ENCODE results near the gene NACAD.

Gene NACAD

DNA sequence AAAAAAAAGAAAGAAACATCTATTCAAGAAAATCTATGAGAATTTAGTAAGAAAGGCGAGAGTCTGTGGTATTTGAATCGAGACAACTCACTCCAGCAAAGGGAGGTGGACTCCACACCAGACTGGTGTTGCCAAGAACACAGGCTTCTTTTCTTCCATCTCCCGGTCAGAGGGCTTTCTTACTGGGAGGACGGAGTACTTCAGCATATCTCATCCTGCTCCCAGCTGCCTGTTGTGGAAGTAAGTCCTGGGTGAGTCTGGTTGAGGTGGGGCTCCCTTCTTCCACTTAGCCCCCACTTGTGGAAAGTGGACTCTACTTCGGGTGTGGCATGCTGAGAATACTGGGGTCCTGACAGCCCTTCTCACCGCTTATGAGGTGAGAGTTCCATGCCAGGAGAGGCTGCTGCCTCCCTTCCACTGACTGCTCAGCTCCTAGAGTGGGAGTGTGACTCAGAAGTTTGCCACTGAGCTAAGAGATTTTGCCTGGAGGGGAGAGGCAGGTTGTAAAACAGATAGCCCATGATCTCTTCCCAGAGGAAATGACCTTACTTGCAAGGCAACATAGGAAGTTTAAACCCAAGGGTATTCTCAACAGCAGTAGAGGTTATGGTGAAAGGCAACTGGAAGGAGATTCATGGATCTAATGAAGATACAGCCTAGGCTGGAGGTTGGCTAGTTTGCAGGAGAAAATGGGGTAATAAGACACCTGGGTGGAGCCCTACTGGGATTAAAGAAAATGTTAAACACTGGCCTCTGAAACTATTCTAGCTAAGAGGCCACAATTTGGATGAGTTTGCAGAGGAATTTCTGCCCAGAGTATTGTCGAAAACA, 3.5 kb upstream of the NACAD start:
- DNase-seq (ENCODE audit: low spot score), result peak; percentile 61

DNA sequence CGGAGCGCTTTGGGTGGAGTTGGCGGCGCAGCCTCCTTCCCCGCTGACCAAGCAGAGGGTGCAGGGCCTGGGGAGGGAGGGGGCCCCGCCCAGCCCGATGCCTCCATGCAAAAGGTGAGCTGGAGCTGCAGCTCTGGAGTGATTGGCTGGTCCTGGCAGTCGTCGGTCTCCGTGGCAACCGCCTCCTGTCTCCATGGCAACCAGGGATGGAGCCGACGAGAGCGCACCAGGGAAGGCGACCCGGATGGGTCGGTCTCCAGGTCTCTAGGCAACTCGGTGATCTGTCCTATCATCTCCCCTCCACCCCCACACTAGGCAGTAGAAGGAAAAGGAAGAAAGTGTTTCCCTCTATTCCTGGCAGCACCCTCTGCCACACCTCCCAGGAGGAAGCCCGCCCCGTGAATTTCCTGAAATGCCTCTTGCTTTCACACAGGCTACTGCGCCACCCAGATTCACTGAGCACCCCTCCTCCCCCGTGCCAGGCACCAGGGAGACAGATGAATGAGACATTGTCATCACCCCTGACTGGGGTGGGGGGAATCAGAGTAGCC, 647 bp upstream of the NACAD start:
- DNase-seq (ENCODE audit: low spot score), result peak; percentile 76

DNA sequence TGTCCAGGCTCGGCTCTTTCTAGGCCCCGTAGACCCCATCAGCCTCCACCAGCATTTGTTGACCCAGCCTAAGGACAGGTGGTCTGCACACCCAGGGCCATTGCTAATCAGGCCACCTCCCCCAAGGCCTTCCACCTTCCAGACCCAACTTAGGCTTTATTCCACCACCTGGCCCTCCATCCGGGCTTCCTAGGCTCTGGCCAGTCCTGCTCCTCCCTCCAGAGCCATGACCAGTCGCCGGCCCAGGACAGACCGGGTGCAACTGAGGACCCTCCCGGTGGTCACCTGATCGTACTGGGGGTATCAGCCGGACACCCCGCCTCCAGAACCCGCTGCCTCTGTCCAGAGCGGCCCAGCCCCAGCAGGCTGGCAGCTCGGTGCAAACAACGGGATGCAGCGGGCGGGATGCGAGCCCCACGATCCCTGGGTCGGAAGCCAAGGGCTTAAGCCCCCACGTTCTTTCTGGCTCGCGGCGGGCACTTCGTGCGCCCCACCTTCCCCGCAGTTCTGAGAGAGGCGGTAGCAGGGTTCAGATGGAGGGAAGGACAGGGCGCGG, 545 bp downstream of the NACAD start:
- DNase-seq (ENCODE audit: low spot score), result no peak

DNA sequence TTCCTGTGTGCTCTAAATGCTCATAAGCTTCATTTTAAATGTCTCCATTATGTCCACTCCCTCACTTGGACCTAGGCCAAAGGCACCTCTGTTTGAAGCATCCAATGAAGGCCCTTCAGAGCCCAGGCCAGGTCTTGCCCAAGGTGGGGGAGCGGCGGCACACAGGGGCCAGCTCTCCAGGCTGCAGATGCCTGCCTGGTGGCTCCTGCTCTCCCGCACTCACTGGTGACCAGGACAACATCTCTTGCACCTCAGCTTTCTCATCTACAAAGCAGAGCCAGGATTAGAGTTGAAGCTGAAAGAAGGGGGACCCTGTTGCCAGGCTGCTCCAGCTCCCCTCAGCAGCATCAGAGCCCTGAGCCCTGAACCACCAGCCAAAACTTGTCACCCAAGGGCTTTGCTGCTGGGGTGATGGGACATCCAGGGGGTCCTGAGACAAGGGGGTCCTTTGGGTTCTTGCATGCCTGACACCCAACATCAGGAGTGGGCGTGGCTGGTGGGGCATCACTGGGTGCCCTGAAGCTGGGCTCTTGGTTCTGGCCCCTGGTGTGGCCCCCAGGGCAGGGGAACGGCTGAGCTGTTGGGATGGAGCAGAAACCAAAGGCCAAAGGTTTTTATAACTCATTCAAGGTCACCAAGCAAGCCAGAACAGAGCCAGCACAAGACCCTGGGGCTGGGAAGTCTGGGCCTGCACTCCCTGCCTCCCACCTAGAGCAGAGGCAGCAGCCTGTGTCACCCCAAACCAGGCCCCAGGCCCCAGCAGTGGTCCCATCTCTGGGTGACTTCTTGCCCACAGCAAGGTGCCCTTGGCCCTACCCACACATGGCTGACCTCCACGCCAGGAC, 1.2 kb downstream of the NACAD start:
- no peak for DNase-seq (ENCODE audit: low spot score)

DNA sequence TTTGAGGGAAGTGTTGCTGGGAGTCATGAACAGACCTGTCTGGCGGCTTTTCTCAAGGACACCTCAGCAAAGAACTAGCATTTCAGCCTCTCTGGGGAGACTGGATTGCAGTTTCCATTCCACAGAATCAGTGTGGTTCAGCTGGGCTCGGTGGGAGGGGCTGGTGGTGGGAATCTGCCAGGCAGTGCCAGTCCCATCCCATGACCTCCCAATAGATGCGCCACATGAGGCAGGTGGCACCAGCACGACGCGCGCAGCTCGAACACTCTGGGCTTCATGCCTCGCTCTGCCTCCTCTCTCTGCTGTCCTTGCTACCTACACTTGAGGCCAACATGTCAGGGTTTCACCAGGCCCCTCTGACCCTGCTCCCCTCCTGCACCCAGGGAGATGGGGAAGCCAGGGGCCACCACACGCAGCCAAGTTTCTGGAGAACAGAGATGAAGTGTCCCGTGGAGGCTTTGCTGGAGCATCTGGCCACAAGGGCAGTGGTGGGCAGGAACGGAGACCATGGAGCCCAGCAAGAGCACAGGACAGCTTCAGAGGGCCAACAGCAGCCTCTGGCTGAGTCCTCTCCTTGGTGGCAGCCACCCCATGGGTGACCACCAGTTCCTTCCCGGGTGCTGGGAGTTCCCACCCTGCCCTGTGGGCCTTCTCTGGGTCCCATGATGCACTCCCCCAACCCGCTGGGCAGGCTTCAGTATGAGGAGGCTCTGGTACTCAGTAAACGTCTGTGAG, 2.3 kb downstream of the NACAD start:
- no peak for DNase-seq (ENCODE audit: low spot score)

DNA sequence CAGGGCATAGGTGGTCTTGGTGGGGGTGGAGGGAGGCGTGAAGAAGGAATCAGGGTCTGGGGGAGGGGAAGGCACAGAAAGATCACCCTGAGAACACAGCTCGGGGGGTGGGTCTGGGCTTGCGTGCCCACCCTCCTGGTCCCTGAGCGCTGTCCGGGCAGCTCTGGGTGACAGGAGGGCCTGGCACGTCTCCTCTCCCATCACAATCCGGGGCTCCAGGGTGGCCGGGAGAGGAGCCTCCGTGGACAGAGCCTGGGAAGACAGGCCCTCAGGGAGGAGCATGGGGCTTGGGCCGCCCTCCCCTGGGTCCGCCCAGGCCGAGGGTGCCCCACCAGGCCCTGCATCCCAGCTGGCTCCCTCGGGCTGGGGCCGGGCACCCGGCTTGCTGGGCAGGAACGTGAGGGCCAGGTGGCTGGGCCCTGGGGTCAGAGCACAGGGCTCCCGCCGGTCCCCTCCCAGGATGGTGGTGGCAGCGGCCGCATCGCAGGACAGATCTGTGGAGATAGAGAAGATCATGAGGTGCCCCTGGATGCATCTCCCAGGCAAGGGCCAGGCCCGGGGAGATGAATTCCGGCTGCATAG, 3.1 kb downstream of the NACAD start:
- no peak for DNase-seq (ENCODE audit: low spot score)

DNA sequence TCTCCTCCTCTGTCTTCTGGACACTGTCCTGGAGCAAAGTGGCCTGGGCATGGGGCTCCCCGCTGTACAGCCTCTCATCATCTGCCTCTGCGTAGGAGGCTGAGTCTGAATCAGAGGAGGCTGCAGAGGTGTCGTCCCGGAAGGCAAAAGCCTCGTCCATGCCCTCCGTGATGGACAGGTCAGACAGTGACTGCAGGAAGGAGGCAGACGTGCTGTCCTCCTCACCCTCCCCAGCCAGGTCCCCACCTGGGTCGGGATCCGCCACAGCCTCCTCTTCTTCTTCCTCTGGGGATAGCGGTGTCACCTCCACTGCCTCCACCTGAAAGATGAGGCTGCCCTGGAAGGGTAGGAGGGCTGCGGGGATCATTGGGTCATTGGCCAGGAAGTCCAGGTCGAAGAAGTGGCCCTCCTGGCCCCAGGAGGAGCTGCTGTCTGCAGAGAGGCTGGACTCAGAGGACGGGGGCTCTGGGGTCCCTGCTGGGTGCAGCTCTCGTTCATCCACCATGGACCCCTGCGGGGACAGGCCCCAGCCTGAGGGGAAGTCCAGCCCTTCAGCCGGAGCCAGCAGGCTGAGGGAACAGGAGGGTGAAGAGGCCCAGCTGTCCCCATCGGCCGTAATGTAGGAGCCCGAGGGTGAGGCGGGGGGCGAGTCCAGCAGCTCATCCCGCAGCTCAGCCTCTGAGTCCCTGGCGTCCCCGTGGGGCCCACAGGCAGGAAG, 3.7 kb downstream of the NACAD start:
- DNase-seq (ENCODE audit: low spot score), result no peak

DNA sequence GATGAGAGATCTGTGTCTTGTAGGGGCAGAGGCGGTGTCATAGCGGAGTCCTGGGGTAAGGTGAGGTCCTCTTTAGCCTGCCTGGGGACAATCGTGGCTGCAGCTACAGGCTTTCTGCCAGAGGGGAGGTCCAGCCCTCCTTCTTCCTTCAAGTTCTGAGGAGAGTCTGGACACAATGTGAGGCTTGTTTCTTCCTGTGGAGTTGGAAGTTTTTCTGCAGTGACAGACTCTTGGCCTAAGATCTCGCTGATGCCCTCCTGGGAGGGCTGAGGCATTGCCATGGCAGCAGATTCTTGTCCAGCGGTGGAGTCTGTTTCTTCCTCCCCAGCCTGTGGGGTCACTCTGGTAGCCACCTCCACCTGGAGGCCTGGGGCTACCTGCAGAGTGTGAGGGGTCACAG, 4.4 kb downstream of the NACAD start:
- no peak for DNase-seq (ENCODE audit: low spot score)

DNA sequence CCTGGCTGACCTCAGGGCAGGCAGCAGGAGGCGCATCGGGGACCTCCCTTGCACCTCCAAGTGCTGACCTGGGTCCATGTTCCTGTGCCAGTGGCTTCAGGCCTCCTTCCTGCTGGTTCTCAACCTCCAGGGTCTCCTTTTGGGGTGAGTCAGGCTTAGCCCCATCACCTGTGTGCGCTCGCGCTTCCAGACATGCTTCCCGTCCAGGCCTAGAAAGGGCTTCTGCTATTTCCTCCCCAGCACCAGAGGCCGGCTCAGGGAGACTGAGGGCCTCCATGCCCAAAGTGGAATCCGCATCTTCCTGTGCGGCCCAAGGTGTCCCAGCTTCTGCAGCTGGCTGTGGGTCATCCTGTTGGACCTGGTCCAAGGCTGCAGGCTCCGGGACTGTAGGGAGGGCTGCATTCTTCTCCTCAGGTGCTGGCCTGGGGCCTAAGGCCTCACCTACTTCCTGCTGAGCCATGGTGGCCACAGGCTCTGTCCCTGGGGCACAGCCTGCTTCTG, 5.9 kb downstream of the NACAD start:
- DNase-seq (ENCODE audit: low spot score), result no peak

DNA sequence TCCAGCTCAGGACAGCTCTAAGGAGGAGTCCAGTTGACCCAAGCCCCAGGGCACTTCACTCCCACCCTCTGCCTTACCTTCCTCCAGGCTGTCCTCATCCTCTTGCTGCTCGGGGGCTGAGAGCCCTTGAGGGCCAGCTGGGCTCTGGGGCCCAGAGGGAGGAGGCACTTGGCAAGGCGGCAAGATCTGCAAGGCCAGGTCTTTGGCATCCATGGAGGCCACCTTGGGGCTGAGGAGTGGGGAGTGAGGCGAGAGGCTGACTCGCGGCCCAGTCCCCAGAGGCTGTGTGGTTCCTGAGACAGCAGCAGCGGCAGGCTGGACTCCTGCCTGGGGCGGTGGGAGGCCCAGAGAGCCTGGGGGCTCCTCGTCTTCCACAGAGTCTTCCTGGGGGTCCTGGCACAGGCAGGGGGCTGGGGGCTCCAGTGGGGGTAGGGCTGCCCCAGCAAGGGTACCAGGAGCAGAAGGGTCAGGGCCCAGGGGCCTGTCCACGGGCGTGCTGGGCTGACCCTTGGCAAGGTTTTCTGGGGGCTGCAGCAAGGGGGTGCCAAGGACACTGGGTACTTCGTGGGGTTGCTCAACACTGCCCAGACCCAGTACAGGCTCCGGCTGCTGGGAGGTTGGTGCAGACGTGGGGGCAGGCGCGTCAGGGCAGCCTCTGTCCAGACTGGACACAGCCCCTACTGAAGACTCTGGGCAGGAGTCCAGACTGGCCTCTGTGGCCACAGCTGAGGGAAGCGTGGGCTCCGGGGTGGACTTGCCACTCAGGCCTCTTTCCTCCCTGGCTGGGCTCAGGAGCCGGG, 6.5 kb downstream of the NACAD start:
- no peak for DNase-seq (ENCODE audit: low spot score)

DNA sequence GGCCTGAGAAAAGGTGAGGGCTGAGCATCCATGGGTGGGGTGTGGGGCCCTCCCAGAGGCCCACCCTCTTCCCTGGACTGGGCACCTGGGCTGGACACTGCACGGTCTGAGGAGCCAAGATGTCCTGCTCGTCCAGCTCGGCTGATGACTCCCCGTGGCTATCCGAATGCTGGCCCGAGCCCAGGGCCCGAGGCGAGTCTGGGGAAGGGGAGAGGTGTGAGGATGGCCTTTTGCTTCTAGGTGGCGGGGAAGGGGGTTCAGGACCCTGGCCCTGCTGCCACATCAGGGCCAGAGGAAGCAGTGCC, 7.1 kb downstream of the NACAD start:
- no peak for DNase-seq (ENCODE audit: low spot score)

DNA sequence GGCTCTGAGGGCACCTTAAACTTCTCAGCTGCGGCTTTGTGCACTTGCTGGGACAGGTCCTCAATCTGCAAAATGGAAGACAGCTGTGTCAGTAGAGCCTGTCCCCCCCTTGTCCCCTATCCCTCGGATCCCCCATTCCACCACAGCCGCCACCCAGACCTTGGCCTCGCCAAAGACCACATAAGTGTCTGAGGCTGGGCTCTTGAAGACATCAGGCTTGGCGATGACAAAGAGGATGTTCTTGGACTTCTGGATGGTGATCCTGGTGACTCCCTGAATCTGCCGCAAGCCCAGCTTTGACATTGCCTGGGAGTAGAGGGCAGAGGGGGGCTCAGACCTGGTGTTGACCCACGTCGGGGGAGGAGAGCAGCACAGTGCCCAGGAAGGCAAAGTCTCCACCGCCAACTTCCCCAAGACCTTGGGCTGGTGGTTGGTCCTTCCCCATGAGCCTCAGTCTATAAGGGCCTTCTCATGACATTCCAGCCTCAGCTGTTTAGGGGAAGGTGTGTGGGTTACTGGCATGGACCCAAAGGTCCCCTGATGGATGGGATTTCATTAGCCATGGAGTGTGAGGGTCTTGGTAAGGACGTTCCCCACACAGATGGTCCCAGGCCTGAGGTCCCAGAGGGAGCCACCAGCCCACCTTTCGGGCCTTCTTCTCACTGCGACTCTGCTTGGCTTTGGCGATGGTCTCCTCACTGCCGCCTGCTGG, 7.7 kb downstream of the NACAD start:
- no peak for DNase-seq (ENCODE audit: low spot score)

DNA sequence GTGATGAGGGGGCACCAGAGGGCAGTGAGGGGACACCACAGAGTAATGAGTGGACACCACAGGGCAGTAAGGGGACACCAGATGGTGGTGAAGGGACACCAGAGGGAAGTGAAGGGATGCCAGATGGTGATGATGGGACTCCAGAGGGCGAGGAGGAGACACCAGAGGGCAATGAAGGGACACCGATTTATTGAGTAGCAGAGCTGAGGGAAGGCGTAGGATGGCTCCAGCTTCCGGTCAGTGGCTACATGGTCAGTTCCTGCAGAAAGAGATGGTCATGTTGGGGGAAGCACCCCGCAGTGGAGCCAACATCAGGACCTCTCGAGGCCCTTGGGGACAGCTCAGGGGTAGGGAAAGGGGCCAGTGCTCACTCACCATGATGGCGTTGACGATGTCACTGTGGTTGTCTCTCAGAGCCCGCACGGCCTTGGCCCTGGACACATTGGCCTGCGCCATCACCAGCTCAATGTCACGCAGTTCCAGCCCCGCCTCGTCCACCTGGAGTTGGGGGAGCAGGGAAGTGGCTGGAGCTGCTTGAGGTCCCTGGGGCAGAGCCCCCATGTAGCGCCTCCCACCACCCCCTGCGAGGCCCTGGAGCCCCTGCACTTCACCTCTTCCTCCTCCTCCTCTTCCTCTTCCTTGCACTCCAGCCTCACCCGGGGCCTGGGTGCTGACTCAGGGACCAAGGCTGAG, 8.4 kb downstream of the NACAD start:
- no peak for DNase-seq (ENCODE audit: low spot score)

DNA sequence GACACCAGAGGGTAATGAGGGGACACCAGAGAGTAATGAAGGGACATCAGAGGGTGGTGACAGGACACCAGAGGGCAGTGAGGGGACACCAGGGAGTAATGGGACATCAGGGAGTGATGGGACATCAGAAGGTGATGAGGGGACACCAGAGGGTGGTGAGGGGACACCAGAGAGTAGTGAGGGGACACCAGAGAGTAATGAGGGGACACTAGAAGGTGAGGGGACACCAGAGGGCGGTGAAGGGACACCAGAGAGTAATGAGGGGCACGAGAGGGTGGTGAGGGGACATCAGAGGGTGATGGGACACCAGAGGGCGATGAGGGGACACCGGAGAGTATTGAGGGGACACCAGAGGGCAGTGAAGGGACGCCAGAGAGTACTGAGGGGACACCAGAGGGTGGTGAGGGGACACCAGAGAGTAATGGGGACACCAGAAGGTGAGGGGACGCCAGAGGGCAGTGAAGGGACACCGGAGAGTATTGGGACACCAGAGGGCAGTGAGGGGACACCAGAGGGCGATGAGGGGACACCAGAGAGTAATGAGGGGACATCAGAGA, 10.6 kb downstream of the NACAD start:
- DNase-seq (ENCODE audit: low spot score), result no peak

DNA sequence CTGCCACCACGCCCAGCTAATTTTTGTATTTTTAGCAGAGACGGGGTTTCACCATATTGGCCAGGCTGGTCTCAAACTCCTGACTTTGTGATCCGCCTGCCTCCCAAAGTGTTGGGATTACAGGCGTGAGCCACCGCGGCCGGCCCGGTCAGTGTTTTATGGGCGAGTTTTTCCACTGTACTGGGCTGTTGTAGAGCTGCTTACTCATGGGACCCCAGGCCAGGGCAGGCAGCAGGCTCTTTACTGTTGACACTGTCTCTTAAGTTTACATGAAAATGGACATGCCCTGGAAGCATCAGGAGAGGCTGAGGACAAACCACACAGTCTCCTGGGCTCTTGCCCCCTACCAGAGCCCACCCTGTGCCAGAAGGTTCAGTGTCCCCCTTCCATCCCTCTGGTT, 11.2 kb downstream of the NACAD start:
- no peak for DNase-seq (ENCODE audit: low spot score)

DNA sequence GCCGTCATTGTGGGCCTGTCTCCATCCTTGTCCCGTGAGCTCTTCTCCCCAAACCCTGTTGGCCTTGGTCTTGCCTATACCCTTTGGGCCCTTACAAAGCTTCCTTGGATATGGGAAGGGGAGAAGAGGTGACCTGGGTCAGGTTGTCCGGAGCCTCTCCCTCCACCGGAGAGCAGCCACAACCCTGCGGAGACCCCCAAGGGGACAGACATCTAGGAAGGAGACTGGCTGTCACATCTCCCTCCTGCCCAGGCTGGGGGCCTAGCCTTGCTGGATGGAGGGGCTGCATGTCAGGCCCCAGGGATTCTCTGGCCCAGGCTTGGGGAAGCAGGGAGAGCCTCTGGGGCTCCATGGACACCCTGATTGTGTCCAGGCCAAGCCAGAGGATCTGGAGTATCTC, 11.8 kb downstream of the NACAD start:
- DNase-seq (ENCODE audit: low spot score), result no peak

DNA sequence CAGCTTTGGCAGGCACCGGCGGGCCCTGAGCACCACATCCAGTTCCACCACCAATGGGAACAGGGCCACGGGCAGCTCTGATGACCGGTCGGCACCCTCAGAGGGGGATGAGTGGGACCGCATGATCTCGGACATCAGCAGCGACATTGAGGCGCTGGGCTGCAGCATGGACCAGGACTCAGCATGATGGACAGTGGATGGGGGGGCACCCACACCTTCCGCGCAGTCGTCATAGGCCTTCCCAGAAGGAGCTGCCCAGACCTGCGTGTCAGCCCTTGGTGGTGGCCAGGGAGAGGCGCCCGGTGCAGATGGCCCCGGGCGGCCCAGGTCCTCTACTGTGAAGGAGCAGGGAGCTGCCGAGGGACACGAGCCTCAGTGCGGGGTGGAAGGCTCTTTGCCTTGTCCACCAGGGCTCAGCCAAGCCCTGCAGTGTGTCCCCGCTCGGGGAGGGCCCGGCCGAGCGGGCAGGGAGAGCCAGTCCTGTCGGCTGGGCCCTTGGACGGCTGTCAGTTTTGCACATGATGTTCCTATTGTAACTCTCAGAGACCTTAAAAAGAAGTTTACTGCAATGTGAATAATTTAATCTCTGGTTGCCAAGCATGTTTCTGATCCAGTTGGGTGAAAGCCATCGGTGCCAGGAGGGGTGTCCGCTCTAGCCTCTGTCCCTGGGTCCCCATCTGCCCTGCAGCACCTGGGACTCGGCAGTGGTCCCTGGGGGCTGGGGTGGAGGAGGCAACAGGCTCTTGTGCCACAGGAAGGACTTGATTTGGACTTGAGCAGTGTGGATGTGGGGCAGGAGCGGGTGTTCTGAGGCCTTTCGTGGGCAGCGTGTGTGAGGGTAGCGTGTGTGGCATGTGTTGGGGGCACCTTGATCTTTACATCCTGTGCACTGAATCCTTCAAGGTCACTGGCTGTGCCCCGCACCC, 12.6 kb downstream of the NACAD start:
- DNase-seq (ENCODE audit: low spot score), result no peak

DNA sequence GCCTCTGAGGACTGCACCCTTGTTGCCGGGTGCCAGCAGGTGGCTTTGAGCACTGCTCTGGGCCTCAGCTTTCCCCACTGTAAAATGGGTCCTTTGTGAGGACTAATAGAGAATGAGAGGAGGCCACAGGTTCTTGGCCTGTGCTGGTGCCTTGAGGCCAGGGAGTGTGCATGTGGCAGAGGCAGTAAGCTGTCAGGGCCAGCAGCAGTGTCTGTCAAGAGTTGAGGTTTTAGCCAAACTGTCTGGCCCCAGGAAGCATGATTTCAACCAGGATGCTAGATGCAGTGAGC, 13.5 kb downstream of the NACAD start:
- no peak for DNase-seq (ENCODE audit: low spot score)

Measured in AG20443 (cell line).